Fibroblast of the aortic adventitia (primary cell): Measurements from ENCODE around the gene PORCN. TPM values are rescaled to one million over a fixed set of nuclear protein-coding genes. Genes with fewer than 3 reads are reported as not detected.

ENCODE experiments used
- DNase-seq: peaks from one replicate; pipeline ENCODE4 v3.0.0-alpha.2; 2010; ENCODE audit warnings: low read depth
- H3K4me3 ChIP-seq: 2 replicates; pipeline ENCODE4 v1.5.1; 2011; ENCODE audit warnings: low read depth, mild to moderate bottlenecking, control low read depth, low read length, moderate library complexity
- total RNA-seq: library from RNA; depleted of rRNA; stranded (reverse); fragments of >200 nt; gene quantifications from 2 replicates; pipeline ENCODE4 v1.2.3, GENCODE V29; 2012; ENCODE audit warnings: low replicate concordance
- TF ChIP-seq, protein P1 (sequence below): IDR thresholded peaks from 2 replicates; pipeline ENCODE4 v1.5.1; 2011; ENCODE audit warnings: mild to moderate bottlenecking, low read length, control low read depth, inconsistent platforms; ENCODE audit not compliant: insufficient read depth

PORCN gene
- total RNA-seq, 1 donor, result 9.1 TPM

DNA sequence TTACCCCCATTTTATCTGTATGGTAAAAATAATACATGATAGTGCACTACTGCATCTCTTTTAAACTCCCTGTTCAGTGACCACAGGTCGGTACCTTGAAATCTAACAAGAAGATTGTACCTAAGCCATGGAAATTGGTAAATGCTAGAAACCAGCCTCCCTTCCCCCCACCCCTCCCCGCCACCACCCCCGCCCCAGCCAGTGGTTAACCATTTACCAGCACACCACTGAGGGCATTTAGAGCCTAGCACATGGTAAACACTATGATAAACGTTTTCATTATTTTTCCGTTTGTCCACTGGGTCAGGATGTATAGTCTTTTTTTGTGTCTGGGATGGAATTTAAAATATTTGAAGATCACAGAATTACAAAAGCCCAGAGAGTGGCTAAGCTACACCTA lies 33.5 kb upstream of the PORCN start:
- no peak for DNase-seq
- peak overlapping the region; percentile 82 for H3K4me3 ChIP-seq
- TF ChIP-seq, protein P1, sequence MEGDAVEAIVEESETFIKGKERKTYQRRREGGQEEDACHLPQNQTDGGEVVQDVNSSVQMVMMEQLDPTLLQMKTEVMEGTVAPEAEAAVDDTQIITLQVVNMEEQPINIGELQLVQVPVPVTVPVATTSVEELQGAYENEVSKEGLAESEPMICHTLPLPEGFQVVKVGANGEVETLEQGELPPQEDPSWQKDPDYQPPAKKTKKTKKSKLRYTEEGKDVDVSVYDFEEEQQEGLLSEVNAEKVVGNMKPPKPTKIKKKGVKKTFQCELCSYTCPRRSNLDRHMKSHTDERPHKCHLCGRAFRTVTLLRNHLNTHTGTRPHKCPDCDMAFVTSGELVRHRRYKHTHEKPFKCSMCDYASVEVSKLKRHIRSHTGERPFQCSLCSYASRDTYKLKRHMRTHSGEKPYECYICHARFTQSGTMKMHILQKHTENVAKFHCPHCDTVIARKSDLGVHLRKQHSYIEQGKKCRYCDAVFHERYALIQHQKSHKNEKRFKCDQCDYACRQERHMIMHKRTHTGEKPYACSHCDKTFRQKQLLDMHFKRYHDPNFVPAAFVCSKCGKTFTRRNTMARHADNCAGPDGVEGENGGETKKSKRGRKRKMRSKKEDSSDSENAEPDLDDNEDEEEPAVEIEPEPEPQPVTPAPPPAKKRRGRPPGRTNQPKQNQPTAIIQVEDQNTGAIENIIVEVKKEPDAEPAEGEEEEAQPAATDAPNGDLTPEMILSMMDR, result no peak

DNA sequence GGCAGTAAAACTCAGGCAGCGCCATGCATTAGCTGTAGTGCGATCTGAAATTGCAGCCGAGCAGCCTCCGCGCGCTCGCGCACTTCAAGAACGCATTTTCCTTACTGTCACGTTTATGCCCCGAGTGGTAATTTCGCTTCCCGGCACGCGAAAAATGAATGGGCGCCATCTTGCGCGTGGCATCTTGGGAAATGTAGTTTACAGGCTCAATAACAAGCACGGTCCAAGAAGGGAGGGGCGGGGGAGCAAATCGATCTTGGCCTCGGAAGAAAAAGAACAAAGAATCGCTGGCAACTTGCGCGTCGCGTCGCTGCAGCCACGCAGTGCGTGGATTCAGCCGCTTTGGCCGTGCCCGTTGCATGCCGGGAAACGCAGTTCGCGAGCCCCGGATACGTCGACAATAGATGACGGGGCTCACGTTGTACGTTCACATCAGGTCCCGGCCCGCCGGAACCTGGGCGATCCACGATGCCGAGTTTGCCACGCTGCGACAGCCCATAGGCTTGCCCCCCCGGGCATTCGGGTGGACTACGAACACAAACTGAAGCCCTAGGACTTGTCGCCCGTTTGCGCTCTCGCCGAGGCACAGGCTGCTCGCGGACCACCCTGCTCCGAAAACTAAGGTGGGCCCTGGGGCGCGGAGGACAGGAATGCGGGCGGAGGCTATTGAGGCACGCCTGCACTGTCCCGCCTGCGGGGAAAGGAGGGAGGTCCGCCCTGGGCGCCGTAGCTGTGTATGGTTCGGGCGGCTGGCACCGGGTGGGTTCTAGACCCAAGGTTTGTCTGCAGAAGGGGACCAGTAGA lies 32.8 kb upstream of the PORCN start, which contains the start of gene FTSJ1:
FTSJ1 (plus strand) TSS at position 426 of the 804 bp plus-strand sequence. CDS start 1,849 bp downstream, outside the sequence.
- H3K4me3 ChIP-seq, result peak within 1 kb of the TSS; percentile 82
- peak; percentile 92 for DNase-seq
- TF ChIP-seq, protein P1, result no peak

DNA sequence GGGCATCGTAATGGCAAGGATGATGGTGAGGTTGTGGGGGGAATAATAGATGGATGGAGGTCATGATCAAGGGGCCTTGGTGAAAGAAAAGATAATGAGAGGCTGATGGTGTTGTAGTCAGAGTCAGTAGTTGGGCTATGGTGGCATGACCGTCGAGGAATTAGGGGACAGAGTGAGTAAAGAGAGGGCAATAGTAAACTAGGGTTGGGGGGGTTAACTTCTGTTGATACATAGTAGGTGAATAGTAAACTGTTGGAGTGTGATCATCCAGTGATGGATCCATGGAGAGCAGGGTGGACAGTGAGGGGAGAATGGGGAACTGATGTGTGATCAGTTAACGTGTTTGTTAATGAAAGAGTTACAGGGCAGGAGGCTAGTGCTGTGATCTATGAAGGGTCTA lies 31.9 kb upstream of the PORCN start:
- H3K4me3 ChIP-seq, result peak overlapping the region; percentile 82
- no peak for DNase-seq
- TF ChIP-seq, protein P1, result no peak

DNA sequence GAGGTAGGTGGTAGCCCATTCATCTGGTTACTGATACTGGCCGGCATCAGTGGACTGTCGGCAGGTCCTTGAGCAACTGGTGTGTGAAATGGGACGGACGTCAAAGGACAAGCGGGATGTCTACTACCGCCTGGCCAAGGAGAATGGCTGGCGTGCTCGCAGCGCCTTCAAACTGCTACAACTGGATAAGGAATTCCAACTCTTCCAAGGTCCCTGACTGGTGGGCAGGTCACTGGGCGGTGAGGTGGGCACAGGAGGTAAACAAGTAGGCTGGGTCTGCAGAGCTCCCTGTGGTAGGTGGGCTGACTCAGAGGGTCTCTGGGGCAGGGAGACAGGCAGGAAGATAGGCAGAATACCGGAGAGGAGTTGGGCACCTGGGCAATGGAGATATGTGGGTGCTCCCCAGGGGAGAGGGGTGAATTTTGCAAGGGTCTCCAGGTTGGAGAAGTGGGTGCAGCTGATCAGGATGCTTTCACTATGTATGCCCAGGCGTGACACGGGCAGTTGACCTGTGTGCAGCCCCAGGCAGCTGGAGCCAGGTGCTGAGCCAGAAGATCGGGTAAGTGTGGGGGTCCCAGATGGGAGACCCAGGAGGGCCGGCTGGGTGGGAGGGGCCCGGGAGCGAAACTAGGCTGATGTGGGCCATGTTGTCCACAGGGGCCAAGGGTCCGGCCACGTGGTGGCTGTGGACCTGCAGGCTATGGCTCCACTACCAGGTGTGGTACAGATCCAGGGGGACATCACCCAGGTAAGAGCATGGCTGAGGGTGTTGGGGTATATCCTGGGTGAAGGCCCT lies 30.6 kb upstream of the PORCN start:
- no peak overlapping the region for H3K4me3 ChIP-seq
- TF ChIP-seq, protein P1, result no peak
- no peak for DNase-seq

DNA sequence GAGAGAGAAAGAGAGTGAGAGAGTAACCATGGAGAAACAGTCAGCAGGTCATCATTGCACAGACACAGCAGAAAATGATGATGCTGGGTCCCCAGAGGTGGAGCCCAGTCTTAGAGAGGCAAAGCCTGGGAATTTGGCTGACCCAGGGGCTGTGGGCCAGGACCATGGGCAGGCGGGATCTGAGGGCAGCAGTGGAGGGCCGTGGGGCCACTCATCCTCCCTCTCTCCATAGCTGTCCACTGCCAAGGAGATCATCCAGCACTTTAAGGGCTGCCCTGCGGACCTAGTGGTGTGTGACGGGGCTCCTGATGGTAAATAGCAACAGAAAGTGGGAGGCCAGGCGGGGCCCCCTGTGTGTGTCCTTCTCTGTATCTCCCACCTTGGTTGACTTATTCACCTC lies 30.0 kb upstream of the PORCN start:
- no peak for DNase-seq
- TF ChIP-seq, protein P1, result no peak
- H3K4me3 ChIP-seq, result no peak overlapping the region

DNA sequence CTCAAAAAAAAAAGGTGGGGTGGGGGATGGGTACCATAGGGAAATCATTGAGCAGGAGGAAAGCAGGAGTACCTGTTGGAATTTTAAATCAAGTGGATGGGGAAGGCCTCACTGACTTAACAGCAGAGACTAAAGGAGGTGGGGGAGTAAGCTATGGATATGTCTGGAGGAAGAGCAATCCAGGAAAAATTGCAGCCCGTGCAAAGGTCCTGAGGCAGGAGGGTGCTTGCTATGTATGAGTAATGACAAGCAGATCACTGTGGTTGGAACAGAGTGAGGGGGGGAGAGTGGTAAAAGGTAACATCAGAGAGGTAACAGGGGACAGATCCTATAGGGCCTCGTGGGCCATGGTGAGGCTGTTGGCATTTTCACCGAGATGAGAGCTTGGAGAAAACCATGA lies 28.6 kb upstream of the PORCN start:
- TF ChIP-seq, protein P1, result no peak
- DNase-seq, result no peak
- no peak overlapping the region for H3K4me3 ChIP-seq
